Endothelial cell of umbilical vein (primary cell): Measurements from ENCODE around the gene GDE1. TPM values are rescaled to one million over a fixed set of nuclear protein-coding genes. Genes with fewer than 3 reads are reported as not detected.
"Not testable (repeated sequence)": the region's sequence is repeated elsewhere in the genome, so short reads cannot be mapped to it uniquely, and the experiment has no call there.

ENCODE experiments used
- BruUV-seq: library from RNA; stranded (reverse); fragments of 400-500 nt; replicated peaks from 2 replicates; lab custom pipeline; 2021; lab: Mats Ljungman, UMichigan
- CTCF ChIA-PET: fragments of 300-600, 350-600 bp; sonication (Branson Sonifier 250); formaldehyde crosslinking; loops from one replicate; lab custom pipeline; 2021; ENCODE audit warnings: antibody characterized with exemption, inconsistent platforms; lab: Charles Lee
- POLR2A ChIA-PET: fragments of 300-600, 350-600 bp; sonication (Branson Sonifier 250); formaldehyde crosslinking; loops from one replicate; lab custom pipeline; 2021; ENCODE audit warnings: antibody characterized with exemption, inconsistent platforms; lab: Charles Lee
- DNase-seq: peaks from one replicate; pipeline ENCODE4 v3.0.0-alpha.2; 2011; ENCODE audit warnings: low read depth, low spot score
- FAIRE-seq: peaks from 2 replicates; lab custom pipeline; 2011; peaks lifted over from hg19 to GRCh38; lab: Jason Lieb, UNC
- H2AFZ ChIP-seq: 2 replicates; pipeline ENCODE4 v1.6.0; 2012; ENCODE audit warnings: low read depth, low read length, control low read depth, inconsistent platforms
- H3K27ac ChIP-seq: 2 replicates; pipeline ENCODE4 v1.5.1; 2011; ENCODE audit warnings: low read depth, mild to moderate bottlenecking, control low read depth, low read length, moderate library complexity; ENCODE audit not compliant: insufficient read depth
- H3K27me3 ChIP-seq, 2 experiments: 2 replicates each; pipeline versions ENCODE4 v1.6.0 to v1.6.1; 2011; ENCODE audit warnings: low read length in 2 of 2, mixed read lengths in 1 of 2; ENCODE audit not compliant: control insufficient read depth in 2 of 2, insufficient read depth in 2 of 2
- H3K36me3 ChIP-seq, 2 experiments: 2 replicates in 1 of 2; 3 replicates in 1 of 2; pipeline ENCODE4 v1.5.1; 2011; ENCODE audit warnings: low read length in 2 of 2, mild to moderate bottlenecking in 1 of 2, moderate library complexity in 1 of 2; ENCODE audit not compliant: control insufficient read depth in 2 of 2, insufficient read depth in 2 of 2; ENCODE audit errors: extremely low read depth in 1 of 2
- H3K4me1 ChIP-seq: 3 replicates; pipeline ENCODE4 v1.5.1; 2011; ENCODE audit warnings: mild to moderate bottlenecking, low read length; ENCODE audit not compliant: control insufficient read depth, insufficient read depth; ENCODE audit errors: extremely low read depth
- H3K4me2 ChIP-seq: 2 replicates; pipeline ENCODE4 v1.6.1; 2011; ENCODE audit warnings: low read length, control low read depth, mixed read lengths; ENCODE audit not compliant: insufficient read depth
- H3K4me3 ChIP-seq, 3 experiments: fragments of 200-600 bp in 1 of 3; sonication (generic), shearing (Covaris generic) in 1 of 3; replicated peaks in 1 of 3; 2 replicates each; pipeline ENCODE4 v1.5.1; 2011 to 2016; ENCODE audit warnings: control low read depth in 3 of 3, low read length in 3 of 3, mild to moderate bottlenecking in 2 of 3, inconsistent platforms in 1 of 3, low read depth in 1 of 3, moderate library complexity in 1 of 3; ENCODE audit not compliant: insufficient read depth in 1 of 3
- H3K79me2 ChIP-seq: 2 replicates; pipeline ENCODE4 v1.6.0; 2012; ENCODE audit warnings: low read length, inconsistent platforms; ENCODE audit not compliant: control insufficient read depth, insufficient read depth
- H3K9ac ChIP-seq: replicated peaks from 2 replicates; pipeline ENCODE3; 2011; ENCODE audit warnings: low read length, control low read depth; ENCODE audit not compliant: insufficient read depth; ENCODE audit errors: extremely low read depth
- H3K9me1 ChIP-seq: replicated peaks from 3 replicates; pipeline ENCODE4 v1.6.0; 2011; ENCODE audit warnings: mild to moderate bottlenecking, low read length; ENCODE audit not compliant: control insufficient read depth, insufficient read depth; ENCODE audit errors: extremely low read depth
- H3K9me3 ChIP-seq: replicated peaks from 2 replicates; pipeline ENCODE4 v1.5.1; 2012; ENCODE audit warnings: low read length, inconsistent platforms; ENCODE audit not compliant: control insufficient read depth, insufficient read depth
- H4K20me1 ChIP-seq: replicated peaks from 2 replicates; pipeline ENCODE3; 2011; ENCODE audit warnings: mild to moderate bottlenecking, low read length; ENCODE audit not compliant: control insufficient read depth, insufficient read depth; ENCODE audit errors: extremely low read depth
- POLR2AphosphoS5 ChIP-seq: IDR thresholded peaks from 2 replicates; pipeline ENCODE4 v1.6.1; 2012; ENCODE audit warnings: low read depth, mild to moderate bottlenecking, control low read depth, low read length, moderate library complexity; ENCODE audit not compliant: insufficient read depth
- dilution Hi-C: fragments of 300-500 bp; cut with MboI; formaldehyde crosslinking; loops from one replicate; pipeline ENCODE4 v1.15.0; 2019; ENCODE audit warnings: low sequenced_read_pairs; ENCODE audit not compliant: extremely low pct_ligation_motif_present
- intact Hi-C: fragments of 100-400 bp; cut with micrococcal nuclease; formaldehyde crosslinking; loops from one replicate; pipeline ENCODE4 v1.10.0; 2022
- polyA plus RNA-seq, 4 experiments: library from polyadenylated mRNA; depleted of rRNA in 3 of 4; stranded (reverse) in 3 of 4; unstranded in 1 of 4; fragments of >200 nt; gene quantifications; 2 replicates each; pipeline versions ENCODE4 v1.2.1 to v1.2.3, GENCODE V29; 2011 to 2012; ENCODE audit warnings: missing spikeins in 1 of 4
- total RNA-seq: library from RNA; stranded (reverse); gene quantifications from 2 replicates; pipeline ENCODE4 v1.2.3, GENCODE V29; 2021

Gene GDE1
- total and polyA plus RNA-seq, 2 donors (not counting 3 experiments of a cell fraction or from before 2014, with no cell fraction given), result 34.9 to 50.5 TPM

- ChIA-PET CTCF (no interaction called here), POLR2A (no interaction called here)
- H3K79me2 ChIP-seq, result no peaks in the 10 kb centered on the region
- H3K27ac ChIP-seq, result no peak overlapping the region
- FAIRE-seq (no peak), DNase-seq (no peak)
- H3K4me1 ChIP-seq, result no peaks in the 10 kb centered on the region
- no peak overlapping the region for H2AFZ ChIP-seq
- no peak for TF ChIP-seq POLR2AphosphoS5
- no peaks in the 10 kb centered on the region for H3K9me1 ChIP-seq
- intact Hi-C loops, result no loop called here
- H3K9me3 ChIP-seq, result no peaks in the 10 kb centered on the region
- H3K36me3 ChIP-seq, result peaks cover 0 to 9% of the 10 kb centered on the region in 2 experiments
- dilution Hi-C loops, result no loop called here
- H3K9ac ChIP-seq, result no peak overlapping the region
- no peak overlapping the region for H3K4me3 ChIP-seq
- no peaks in the 10 kb centered on the region for H4K20me1 ChIP-seq
- no peaks in the 10 kb centered on the region for H3K27me3 ChIP-seq
- no peak overlapping the region for H3K4me2 ChIP-seq
- BruUV-seq, result no TSS peak
Measured at GRCh38 chr16:19548144-19548543, 26.2 kb upstream of the GDE1 start.

DNA sequence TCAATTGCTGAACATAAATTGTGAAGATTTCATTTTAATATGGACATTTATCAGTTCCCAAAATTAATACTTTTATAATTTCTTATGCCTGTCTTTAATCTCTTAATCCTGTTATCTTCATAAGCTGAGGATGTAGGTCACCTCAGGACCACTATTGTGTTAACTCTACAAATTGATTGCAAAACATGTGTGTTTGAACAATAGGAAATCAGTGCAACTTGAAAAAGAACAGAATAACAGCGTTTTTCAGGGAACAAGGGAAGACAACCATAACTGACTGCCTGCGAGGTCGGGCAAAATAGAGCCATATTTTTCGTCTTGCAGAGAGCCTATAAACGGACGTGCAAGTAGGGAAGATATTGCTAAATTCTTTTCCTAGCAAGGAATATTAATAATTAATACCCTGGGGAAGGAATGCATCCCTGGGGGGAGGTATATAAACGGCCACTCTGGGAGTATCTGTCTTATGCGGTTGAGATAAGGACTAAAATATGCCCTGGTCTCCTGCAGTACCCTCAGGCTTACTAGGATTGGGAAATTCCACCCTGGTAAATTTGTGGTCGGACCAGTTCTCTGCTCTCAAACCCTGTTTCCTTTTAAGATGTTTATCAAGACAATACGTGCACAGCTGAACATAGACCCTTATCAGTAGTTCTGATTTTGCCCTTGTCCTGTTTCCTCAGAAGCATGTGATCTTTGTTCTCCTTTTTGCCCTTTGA lies 21.5 kb upstream of the GDE1 start:
- H3K9me1 ChIP-seq, H3K4me3 ChIP-seq, H3K9ac ChIP-seq, POLR2A ChIA-PET, H3K9me3 ChIP-seq, dilution Hi-C loops, BruUV-seq, H2AFZ ChIP-seq, H3K79me2 ChIP-seq, H3K27me3 ChIP-seq, H3K4me2 ChIP-seq, DNase-seq, H4K20me1 ChIP-seq, H3K4me1 ChIP-seq, intact Hi-C loops, FAIRE-seq, H3K27ac ChIP-seq: not testable (repeated sequence)
- H3K36me3 ChIP-seq, result peaks cover 0 to 12% of the 10 kb centered on the region in 2 experiments
- CTCF ChIA-PET, result interaction anchor here (1.0 to 1.2 kb wide), 2 partner anchors 19 to 41 kb away, joined by 3 read pairs; no protein-coding TSS in a partner anchor
